H1 (cell line): ENCODE measurements around the gene ADCY1. TPM values are rescaled to one million over a fixed set of nuclear protein-coding genes. Genes with fewer than 3 reads are reported as not detected.

Experiments
- CTCF ChIA-PET: fragments of 300-600 bp; sonication (Branson Sonifier 250); formaldehyde crosslinking; loops from one replicate; lab custom pipeline; 2021; ENCODE audit not compliant: partially characterized antibody; lab: Charles Lee
- POLR2A ChIA-PET: fragments of 300-600 bp; sonication (Branson Sonifier 250); formaldehyde crosslinking; loops from one replicate; lab custom pipeline; 2021; ENCODE audit warnings: inconsistent platforms; ENCODE audit not compliant: partially characterized antibody; lab: Charles Lee
- DNase-seq, 2 experiments: peaks; one replicate each; pipeline versions ENCODE4 v3.0.0 to v3.0.0-alpha.2; 2010 to 2022; ENCODE audit warnings: low spot score in 2 of 2, low read depth in 1 of 2, mixed read lengths in 1 of 2
- FAIRE-seq: peaks from 2 replicates; lab custom pipeline; 2011; peaks lifted over from hg19 to GRCh38; lab: Jason Lieb, UNC
- H2AFZ ChIP-seq: 2 replicates; pipeline ENCODE4 v1.8.1; 2012; ENCODE audit warnings: low read length, inconsistent platforms
- H2AK5ac ChIP-seq: 2 replicates; pipeline ENCODE4 v1.6.1; 2013; ENCODE audit warnings: low read depth, low read length
- H2BK120ac ChIP-seq: replicated peaks from 2 replicates; pipeline ENCODE3; 2013; ENCODE audit warnings: low read depth, low read length, inconsistent platforms
- H2BK12ac ChIP-seq: 2 replicates; pipeline ENCODE4 v1.6.1; 2013; ENCODE audit warnings: low read depth, low read length
- H2BK15ac ChIP-seq: 2 replicates; pipeline ENCODE4 v1.6.1; 2013; ENCODE audit warnings: low read length
- H2BK20ac ChIP-seq: 2 replicates; pipeline ENCODE4 v1.6.1; 2013; ENCODE audit warnings: low read length
- H2BK5ac ChIP-seq: 2 replicates; pipeline ENCODE4 v1.6.1; 2013; ENCODE audit warnings: low read depth, low read length
- H3K14ac ChIP-seq: 2 replicates; pipeline ENCODE4 v1.6.1; 2013; ENCODE audit warnings: inconsistent platforms; ENCODE audit not compliant: insufficient read length
- H3K18ac ChIP-seq: 2 replicates; pipeline ENCODE4 v1.6.1; 2013; ENCODE audit warnings: low read length; ENCODE audit errors: extremely low read depth
- H3K23ac ChIP-seq: 2 replicates; pipeline ENCODE4 v1.6.1; 2013; ENCODE audit warnings: inconsistent platforms; ENCODE audit not compliant: insufficient read length
- H3K23me2 ChIP-seq: 2 replicates; pipeline ENCODE4 v1.6.1; 2013; ENCODE audit warnings: low read depth, low read length
- H3K27ac ChIP-seq: 2 replicates; pipeline ENCODE4 v1.6.1; 2011; ENCODE audit warnings: low read depth, low read length, inconsistent platforms
- H3K27me3 ChIP-seq, 4 experiments: replicated peaks in 1 of 4; 1 replicate in 1 of 4; 2 replicates in 3 of 4; pipeline versions ENCODE4 v1.6.1 to v1.8.1; 2011 to 2013; ENCODE audit warnings: low read length in 3 of 4, mild to moderate bottlenecking in 3 of 4, inconsistent platforms in 2 of 4, mixed read lengths in 2 of 4, moderate library complexity in 1 of 4; ENCODE audit not compliant: control insufficient read depth in 3 of 4, insufficient read depth in 3 of 4; ENCODE audit errors: extremely low read depth in 1 of 4
- H3K36me3 ChIP-seq, 4 experiments: 2 replicates each; pipeline versions ENCODE4 v1.6.1 to v1.8.1; 2011 to 2013; ENCODE audit warnings: mild to moderate bottlenecking in 4 of 4, low read length in 3 of 4, moderate library complexity in 2 of 4, control low read depth in 1 of 4, inconsistent platforms in 1 of 4; ENCODE audit not compliant: insufficient read depth in 4 of 4, control insufficient read depth in 2 of 4
- H3K4ac ChIP-seq: replicated peaks from 2 replicates; pipeline ENCODE3; 2013; ENCODE audit warnings: low read length, low read depth, mixed read lengths, inconsistent platforms; ENCODE audit not compliant: insufficient read length
- H3K4me1 ChIP-seq, 4 experiments: replicated peaks in 1 of 4; 1 replicate in 1 of 4; 2 replicates in 3 of 4; pipeline versions ENCODE4 v1.6.1 to v1.8.1; 2011 to 2013; ENCODE audit warnings: low read length in 3 of 4, inconsistent platforms in 2 of 4, mixed read lengths in 1 of 4; ENCODE audit not compliant: insufficient read depth in 4 of 4, control insufficient read depth in 3 of 4
- H3K4me2 ChIP-seq, 2 experiments: 2 replicates each; pipeline versions ENCODE4 v1.6.1 to v1.8.1; 2011 to 2013; ENCODE audit warnings: low read depth in 2 of 2, low read length in 2 of 2, control low read depth in 1 of 2, inconsistent platforms in 1 of 2, mild to moderate bottlenecking in 1 of 2; ENCODE audit not compliant: insufficient read depth in 1 of 2
- H3K4me3 ChIP-seq, 4 experiments: fragments of 200-600, 300-600 bp in 1 of 4; sonication (generic), shearing (Covaris generic), sonication (Bioruptor Twin) in 1 of 4; 2 replicates each; pipeline versions ENCODE4 v1.5.1 to v1.8.1; 2011 to 2016; ENCODE audit warnings: low read length in 4 of 4, low read depth in 3 of 4, control low read depth in 2 of 4, inconsistent platforms in 2 of 4, mild to moderate bottlenecking in 2 of 4, mixed read lengths in 1 of 4, moderate library complexity in 1 of 4; ENCODE audit not compliant: insufficient read depth in 2 of 4; ENCODE audit errors: extremely low read depth in 1 of 4
- H3K56ac ChIP-seq: replicated peaks from 2 replicates; pipeline ENCODE3; 2013; ENCODE audit warnings: low read depth, mild to moderate bottlenecking, mixed read lengths, low read length, inconsistent platforms; ENCODE audit not compliant: insufficient read length
- H3K79me1 ChIP-seq: 2 replicates; pipeline ENCODE4 v1.6.1; 2013; ENCODE audit warnings: low read depth, low read length, control low read depth
- H3K79me2 ChIP-seq, 2 experiments: 2 replicates each; pipeline versions ENCODE4 v1.6.1 to v1.8.1; 2012 to 2013; ENCODE audit warnings: low read length in 2 of 2, mild to moderate bottlenecking in 2 of 2, inconsistent platforms in 1 of 2; ENCODE audit not compliant: insufficient read depth in 2 of 2, control insufficient read depth in 1 of 2
- H3K9ac ChIP-seq, 4 experiments: replicated peaks in 1 of 4; 1 replicate in 1 of 4; 2 replicates in 3 of 4; pipeline versions ENCODE4 v1.6.1 to v1.8.1; 2011 to 2013; ENCODE audit warnings: low read depth in 3 of 4, low read length in 3 of 4, control low read depth in 2 of 4, mild to moderate bottlenecking in 2 of 4, moderate library complexity in 2 of 4, inconsistent platforms in 1 of 4; ENCODE audit errors: extremely low read depth in 1 of 4
- H3K9me3 ChIP-seq, 2 experiments: 2 replicates each; pipeline versions ENCODE4 v1.6.1 to v1.8.1; 2012 to 2013; ENCODE audit warnings: mild to moderate bottlenecking in 2 of 2, moderate library complexity in 2 of 2, control low read depth in 1 of 2, inconsistent platforms in 1 of 2, low read depth in 1 of 2, low read length in 1 of 2, mixed read lengths in 1 of 2; ENCODE audit not compliant: insufficient read depth in 2 of 2
- H4K20me1 ChIP-seq, 2 experiments: replicated peaks in 1 of 2; 2 replicates each; pipeline versions ENCODE3 to v1.8.1; 2011 to 2013; ENCODE audit warnings: inconsistent platforms in 2 of 2, low read length in 2 of 2, mild to moderate bottlenecking in 1 of 2; ENCODE audit not compliant: insufficient read depth in 2 of 2, control insufficient read depth in 1 of 2
- H4K5ac ChIP-seq: 2 replicates; pipeline ENCODE4 v1.6.1; 2013; ENCODE audit warnings: low read length, low read depth, mixed read lengths, inconsistent platforms; ENCODE audit not compliant: insufficient read length
- H4K8ac ChIP-seq: 2 replicates; pipeline ENCODE4 v1.8.0; 2013; ENCODE audit warnings: mild to moderate bottlenecking, moderate library complexity, low read length, inconsistent platforms; ENCODE audit not compliant: insufficient read depth; ENCODE audit errors: extremely low read depth
- H4K91ac ChIP-seq: replicated peaks from 2 replicates; pipeline ENCODE3; 2013; ENCODE audit warnings: low read length, mixed read lengths, inconsistent platforms; ENCODE audit not compliant: insufficient read length
- ASH2L ChIP-seq: fragments of 200-600, 300-600 bp; sonication (generic); IDR thresholded peaks from one replicate; pipeline ENCODE4 v1.7.1; 2017; ENCODE audit warnings: low read length
- BCL11A ChIP-seq, 2 experiments: IDR thresholded peaks; one replicate each; pipeline ENCODE4 v1.6.1; 2011; ENCODE audit warnings: low read depth in 2 of 2, low read length in 2 of 2, mild to moderate bottlenecking in 2 of 2
- HDAC2 ChIP-seq, 2 experiments: fragments of 300-600 bp in 1 of 2; sonication (generic) in 1 of 2; IDR thresholded peaks; 2 replicates each; pipeline ENCODE4 v1.6.1; 2011 to 2012; ENCODE audit warnings: low read depth in 2 of 2, low read length in 2 of 2, mild to moderate bottlenecking in 2 of 2, moderate library complexity in 2 of 2, borderline replicate concordance in 1 of 2, inconsistent platforms in 1 of 2
- POU5F1 ChIP-seq: IDR thresholded peaks from 2 replicates; pipeline ENCODE4 v1.6.1; 2011; ENCODE audit warnings: low read depth, mild to moderate bottlenecking, low read length, moderate library complexity
- RAD21 ChIP-seq, 2 experiments: IDR thresholded peaks in 1 of 2; conservative IDR thresholded peaks in 1 of 2; 2 replicates each; pipeline ENCODE4 v1.6.1; 2011; ENCODE audit warnings: low read depth in 2 of 2, low read length in 2 of 2, improper control_type of control experiment in 1 of 2, inconsistent platforms in 1 of 2, mild to moderate bottlenecking in 1 of 2, moderate library complexity in 1 of 2
- SP1 ChIP-seq: IDR thresholded peaks from 2 replicates; pipeline ENCODE4 v1.6.1; 2011; ENCODE audit warnings: low read depth, low read length
- TBP ChIP-seq: IDR thresholded peaks from 2 replicates; pipeline ENCODE4 v1.6.1; 2011; ENCODE audit warnings: low read depth, low read length, improper control_type of control experiment
- whole genome bisulfite sequencing, 2 experiments: shearing (Covaris generic) in 1 of 2; methylation state at CpG; one replicate each; pipeline versions ENCODE4 v1.1.6 to v1.1.7; 2013 to 2015; ENCODE audit warnings: low lambda C conversion rate in 2 of 2, mixed read lengths in 2 of 2, inconsistent platforms in 1 of 2, low coverage in 1 of 2, missing lambda C conversion rate in 1 of 2; ENCODE audit not compliant: insufficient replicate concordance in 2 of 2, insufficient coverage in 1 of 2, insufficient read length in 1 of 2; ENCODE audit errors: extremely low coverage in 1 of 2, missing lambda C conversion rate in 1 of 2; 5-methylcytosine and 5-hydroxymethylcytosine counted together
- polyA plus RNA-seq, 7 experiments: library from polyadenylated mRNA; depleted of rRNA in 3 of 7; stranded (reverse) in 5 of 7; unstranded in 2 of 7; fragments of >200 nt in 5 of 7; fragments of 200-250 nt in 2 of 7; gene quantifications; 1 replicate in 5 of 7; 2 replicates in 1 of 7; 4 replicates in 1 of 7; pipeline versions ENCODE4 v1.2.1 to v1.2.3, GENCODE V29; 2011 to 2013; ENCODE audit warnings: missing spikeins in 2 of 7, mixed read lengths in 2 of 7
- total RNA-seq: library from RNA; stranded (reverse); fragmentation: NEBNext Ultra II Directional; extraction: Animal tissue kit (Norgen Biotek cat#: 25700); gene quantifications from 2 replicates; pipeline ENCODE4 v1.2.1, GENCODE V29; 2021
- TF ChIP-seq, protein P1 (sequence below): IDR thresholded peaks from 2 replicates; pipeline ENCODE4 v1.6.1; 2011; ENCODE audit warnings: low read length, improper control_type of control experiment

The ADCY1 gene
- total and polyA plus RNA-seq, 2 of the 8 experiments (the other 6 are each of a cell fraction or from before 2014, with no cell fraction given): 7.9 to 26.9 TPM

DNA sequence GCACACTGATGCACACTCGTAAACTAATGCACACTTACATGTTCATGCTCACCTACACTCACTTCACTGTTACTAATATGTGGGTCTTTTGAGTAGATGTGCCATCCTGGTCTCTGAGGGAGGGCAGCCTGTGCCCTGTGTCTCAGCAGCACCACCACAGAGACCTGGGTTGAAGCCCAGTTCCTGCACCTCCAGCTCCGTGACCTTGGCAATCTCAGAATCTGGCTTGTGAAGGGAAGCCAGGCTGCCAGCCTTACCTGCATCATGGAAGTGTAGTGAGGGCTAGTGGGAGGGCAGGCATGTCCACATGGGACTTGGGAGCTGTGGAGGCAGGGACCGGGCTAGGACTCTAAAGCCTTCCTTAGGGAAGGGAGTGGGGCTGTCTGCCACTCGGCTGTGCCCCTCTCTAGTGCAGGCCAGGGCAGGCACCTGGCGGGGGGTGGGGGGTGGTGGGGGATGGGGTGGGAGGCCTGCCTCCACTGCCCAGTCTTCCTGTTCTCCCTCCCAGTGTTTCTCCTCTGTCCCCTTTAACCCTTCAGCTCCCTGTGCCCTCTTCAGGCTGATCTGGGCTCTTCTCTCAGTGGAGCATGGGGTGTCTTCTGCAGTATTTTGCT lies 8.1 kb downstream of the ADCY1 start:
- H3K56ac ChIP-seq: no peak overlapping the region
- DNase-seq: no peak
- H3K23me2 ChIP-seq: peaks cover 3% of the 10 kb centered on the region; the same call in 1 of the 2 replicates
- H2BK15ac ChIP-seq: peak overlapping the region; percentile 85
- H3K79me2 ChIP-seq: peaks cover 0 to 35% of the 10 kb centered on the region in 2 experiments; a peak in 2 of 4 replicates
- 0 out of 8 replicates have a peak overlapping the region, but pooled peaks of 1 of the 4 experiments have one; percentile 9 for H3K4me3 ChIP-seq
- ChIA-PET POLR2A (interaction anchor here (0.8 to 1.3 kb wide), 2 partner anchors 18 to 38 kb away, joined by 3 read pairs; no protein-coding TSS in a partner anchor), CTCF (interaction anchor here (1.0 to 3.0 kb wide), 10 partner anchors 8 to 427 kb away, joined by 3 to 22 read pairs (median 4); no protein-coding TSS in a partner anchor)
- H3K4ac ChIP-seq: peak overlapping the region; percentile 12
- 59% methylated on average over 5 of the region's 5 CpGs; no CpG with 5 or more reads in 1 of the 2 experiments for WGBS, 2 experiments
- H3K4me1 ChIP-seq: peaks cover 13 to 49% (median 32%) of the 10 kb centered on the region in 4 experiments
- no peak for FAIRE-seq
- H4K5ac ChIP-seq: peak overlapping the region; percentile 61
- H2AFZ ChIP-seq: no peak overlapping the region
- H3K27me3 ChIP-seq: no peaks in the 10 kb centered on the region
- H3K79me1 ChIP-seq: peaks cover 9% of the 10 kb centered on the region
- no peak overlapping the region; a peak in 1 of 7 replicates for H3K9ac ChIP-seq
- peak overlapping the region; percentile 40; the same call in 1 of the 2 replicates for H2AK5ac ChIP-seq
- no peak overlapping the region for H3K27ac ChIP-seq
- H3K36me3 ChIP-seq: no peaks in the 10 kb centered on the region
- no peaks in the 10 kb centered on the region for H3K9me3 ChIP-seq
- peak overlapping the region; percentile 17 for H4K91ac ChIP-seq
- H4K8ac ChIP-seq: no peak overlapping the region
- no peak overlapping the region for H3K23ac ChIP-seq
- peaks cover 2 to 13% of the 10 kb centered on the region in 2 experiments for H4K20me1 ChIP-seq
- peak overlapping the region; percentile 95; the same call in 1 of the 2 replicates for H2BK12ac ChIP-seq
- TF ChIP-seq, protein P1, sequence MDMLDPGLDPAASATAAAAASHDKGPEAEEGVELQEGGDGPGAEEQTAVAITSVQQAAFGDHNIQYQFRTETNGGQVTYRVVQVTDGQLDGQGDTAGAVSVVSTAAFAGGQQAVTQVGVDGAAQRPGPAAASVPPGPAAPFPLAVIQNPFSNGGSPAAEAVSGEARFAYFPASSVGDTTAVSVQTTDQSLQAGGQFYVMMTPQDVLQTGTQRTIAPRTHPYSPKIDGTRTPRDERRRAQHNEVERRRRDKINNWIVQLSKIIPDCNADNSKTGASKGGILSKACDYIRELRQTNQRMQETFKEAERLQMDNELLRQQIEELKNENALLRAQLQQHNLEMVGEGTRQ: no peak
- TF ChIP-seq SP1: no peak
- TF ChIP-seq TBP: no peak
- no peak for TF ChIP-seq RAD21 (IDR thresholded peaks at IDR 0.05 in 1 of 2, conservative IDR thresholded peaks at IDR 0.05 in 1 of 2; ENCODE audit: low read depth in 2 of 2, low read length in 2 of 2)
- no peak for TF ChIP-seq ASH2L
- TF ChIP-seq HDAC2 (IDR thresholded peaks at IDR 0.05; ENCODE audit: borderline replicate concordance in 1 of 2, low read depth in 2 of 2, low read length in 2 of 2): no peak
- no peak for TF ChIP-seq POU5F1
- TF ChIP-seq BCL11A (IDR thresholded peaks at IDR 0.05; ENCODE audit: low read depth in 2 of 2, low read length in 2 of 2): no peak
- peak overlapping the region; percentile 46 to 56; a peak in 3 of 4 replicates for H3K4me2 ChIP-seq
- H2BK5ac ChIP-seq: peak overlapping the region; percentile 74
- peak overlapping the region; percentile 87 for H2BK20ac ChIP-seq
- H3K14ac ChIP-seq: no peak overlapping the region
- peak overlapping the region; percentile 84 for H2BK120ac ChIP-seq
- peak overlapping the region; percentile 36 for H3K18ac ChIP-seq
